CD14-positive monocyte (primary cell): ENCODE results near the gene TGFB2. TPM values are rescaled to one million over a fixed set of nuclear protein-coding genes. Genes with fewer than 3 reads are reported as not detected.

Source experiments
- DNase-seq, 3 donors: peaks; one replicate each; pipeline ENCODE4 v3.0.0-alpha.2; 2011 to 2022
- H2AFZ ChIP-seq: 2 replicates; pipeline ENCODE4 v1.6.0; 2012; ENCODE audit warnings: mild to moderate bottlenecking, low read depth, low read length, inconsistent platforms; ENCODE audit not compliant: insufficient read depth, poor library complexity, severe bottlenecking
- H3K27ac ChIP-seq, 2 donors: 1 replicate in 1 of 2; 2 replicates in 1 of 2; pipeline ENCODE4 v1.5.1; 2012 to 2013; ENCODE audit warnings: low read length in 2 of 2, control low read depth in 1 of 2, inconsistent platforms in 1 of 2, low read depth in 1 of 2, mild to moderate bottlenecking in 1 of 2
- H3K27me3 ChIP-seq, 2 donors: one replicate each; pipeline versions ENCODE4 v1.6.0 to v1.6.1; 2011 to 2013; ENCODE audit warnings: low read length in 2 of 2; ENCODE audit not compliant: control insufficient read depth in 2 of 2, insufficient read depth in 2 of 2
- H3K36me3 ChIP-seq, 2 donors: replicated peaks in 1 of 2; 1 replicate in 1 of 2; 2 replicates in 1 of 2; pipeline versions ENCODE4 v1.5.1 to v1.6.1; 2012 to 2013; ENCODE audit warnings: low read length in 2 of 2, control low read depth in 1 of 2, inconsistent platforms in 1 of 2, mild to moderate bottlenecking in 1 of 2; ENCODE audit not compliant: insufficient read depth in 2 of 2, control insufficient read depth in 1 of 2
- H3K4me1 ChIP-seq, 2 donors: 1 replicate in 1 of 2; 2 replicates in 1 of 2; pipeline versions ENCODE4 v1.5.1 to v1.6.1; 2012 to 2013; ENCODE audit warnings: low read length in 2 of 2, control low read depth in 1 of 2, inconsistent platforms in 1 of 2, mild to moderate bottlenecking in 1 of 2, moderate library complexity in 1 of 2; ENCODE audit not compliant: insufficient read depth in 2 of 2, control insufficient read depth in 1 of 2
- H3K4me2 ChIP-seq: replicated peaks from 2 replicates; pipeline ENCODE3; 2012; ENCODE audit warnings: low read length, moderate library complexity, mild to moderate bottlenecking; ENCODE audit not compliant: poor library complexity, severe bottlenecking; ENCODE audit errors: extremely low read depth
- H3K4me3 ChIP-seq, 3 experiments: fragments of 200-600 bp in 1 of 3; sonication (generic) in 1 of 3; replicated peaks in 1 of 3; 1 replicate in 2 of 3; 2 replicates in 1 of 3; pipeline ENCODE4 v1.5.1; 2011 to 2013; ENCODE audit warnings: low read length in 3 of 3, mild to moderate bottlenecking in 3 of 3, control low read depth in 2 of 3, low read depth in 2 of 3, inconsistent platforms in 1 of 3, moderate library complexity in 1 of 3
- H3K79me2 ChIP-seq: 2 replicates; pipeline ENCODE4 v1.6.0; 2012; ENCODE audit warnings: mild to moderate bottlenecking, control low read depth, inconsistent platforms, low read length, moderate library complexity; ENCODE audit not compliant: insufficient read depth
- H3K9ac ChIP-seq: 2 replicates; pipeline ENCODE4 v1.6.0; 2017; ENCODE audit warnings: low read length, mild to moderate bottlenecking; ENCODE audit not compliant: insufficient read depth, poor library complexity, severe bottlenecking
- H3K9me3 ChIP-seq, 2 donors: replicated peaks in 1 of 2; 1 replicate in 1 of 2; 2 replicates in 1 of 2; pipeline versions ENCODE4 v1.5.1 to v1.6.1; 2012 to 2013; ENCODE audit warnings: low read length in 2 of 2, control low read depth in 1 of 2; ENCODE audit not compliant: control insufficient read depth in 1 of 2, insufficient read depth in 1 of 2
- H4K20me1 ChIP-seq: 2 replicates; pipeline ENCODE4 v1.6.0; 2012; ENCODE audit warnings: mild to moderate bottlenecking, low read length, control low read depth, moderate library complexity; ENCODE audit not compliant: insufficient read depth
- H3K27ac Mint-ChIP-seq, 7 donors: one replicate each; pipeline ENCODE4 v1.8.0; 2020; ENCODE audit warnings: mild to moderate bottlenecking in 7 of 7, mixed read lengths in 7 of 7, moderate library complexity in 6 of 7, inconsistent platforms in 2 of 7
- H3K27me3 Mint-ChIP-seq, 3 donors: one replicate each; pipeline ENCODE4 v1.8.0; 2021 to 2022; ENCODE audit warnings: low read depth in 3 of 3, mild to moderate bottlenecking in 3 of 3, mixed read lengths in 3 of 3, moderate library complexity in 3 of 3, inconsistent platforms in 1 of 3
- H3K36me3 Mint-ChIP-seq, 2 donors: one replicate each; pipeline ENCODE4 v1.8.0; 2020; ENCODE audit warnings: mixed read lengths in 2 of 2, inconsistent platforms in 1 of 2, mild to moderate bottlenecking in 1 of 2
- H3K4me1 Mint-ChIP-seq: one replicate; pipeline ENCODE4 v1.8.0; 2020; ENCODE audit warnings: mild to moderate bottlenecking, mixed read lengths
- H3K4me3 Mint-ChIP-seq, 2 donors: one replicate each; pipeline ENCODE4 v1.8.0; 2020; ENCODE audit warnings: mild to moderate bottlenecking in 2 of 2, mixed read lengths in 2 of 2, moderate library complexity in 1 of 2
- H3K9me3 Mint-ChIP-seq, 7 donors: one replicate each; pipeline ENCODE4 v1.8.0; 2020 to 2022; ENCODE audit warnings: mixed read lengths in 7 of 7, mild to moderate bottlenecking in 6 of 7, moderate library complexity in 6 of 7, inconsistent platforms in 2 of 7
- CTCF ChIP-seq: fragments of 200-600 bp; IDR thresholded peaks from one replicate; pipeline ENCODE4 v1.8.0; 2022; ENCODE audit warnings: antibody characterized with exemption, mild to moderate bottlenecking
- WGBS: methylation state at CpG from one replicate; pipeline ENCODE4 v1.1.5; 2013; ENCODE audit warnings: missing lambda C conversion rate; ENCODE audit not compliant: insufficient coverage; 5-methylcytosine and 5-hydroxymethylcytosine counted together
- intact Hi-C, 2 donors: fragments of 100-400 bp; cut with micrococcal nuclease; formaldehyde crosslinking; loops; one replicate each; pipeline versions ENCODE4 v1.15.0 to v1.15.1; 2023
- polyA plus RNA-seq, 3 donors: library from polyadenylated mRNA; depleted of rRNA in 1 of 3; unstranded in 2 of 3; stranded (reverse) in 1 of 3; fragments of 300-500 nt in 2 of 3; fragments of >200 nt in 1 of 3; fragmentation: Illumina TruSeq in 2 of 3; gene quantifications; 1 replicate in 2 of 3; 2 replicates in 1 of 3; pipeline ENCODE4 v1.2.3, GENCODE V29; 2012 to 2021

TGFB2 gene
- polyA plus RNA-seq, 3 donors = 0.01 TPM; not detected in 2

GRCh38 chr1:218303176-218303879 lies 41.8 kb upstream of the TGFB2 start:
- Histone ChIP-seq H3K4me2 (no peak overlapping the region), H4K20me1 (no peaks in the 10 kb centered on the region), H3K4me1 (no peaks in the 10 kb centered on the region), H3K79me2 (no peaks in the 10 kb centered on the region), H2AFZ (no peak overlapping the region), H3K36me3 (peaks cover 10 to 31% of the 10 kb centered on the region in 2 donors), H3K27ac (no peak overlapping the region), H3K9ac (no peak overlapping the region), H3K9me3 (no peaks in the 10 kb centered on the region), H3K4me3 (no peak overlapping the region), H3K27me3 (no peaks in the 10 kb centered on the region)
- Mint-ChIP-seq H3K27ac (no peak overlapping the region), H3K36me3 (peaks cover 27 to 29% of the 10 kb centered on the region in 2 donors), H3K4me1 (no peaks in the 10 kb centered on the region), H3K9me3 (no peaks in the 10 kb centered on the region), H3K27me3 (no peaks in the 10 kb centered on the region), H3K4me3 (no peak overlapping the region)
- intact Hi-C loops = no loop called here
- no peak for DNase-seq
- TF ChIP-seq CTCF = no peak

- Mint-ChIP-seq H3K4me3 (no peak overlapping the region), H3K27ac (peak overlapping the region in 2 of 7 donors; percentile 42 to 74), H3K4me1 (no peaks in the 10 kb centered on the region), H3K27me3 (no peaks in the 10 kb centered on the region), H3K36me3 (peaks cover 33 to 37% of the 10 kb centered on the region in 2 donors), H3K9me3 (no peaks in the 10 kb centered on the region)
- 17% methylated on average over 4 of the region's 8 CpGs for WGBS
- no peaks in the 10 kb centered on the region for H3K9me3 ChIP-seq
- H3K27ac ChIP-seq = no peak overlapping the region
- no peaks in the 10 kb centered on the region for H3K4me1 ChIP-seq
- no peak for TF ChIP-seq CTCF
- no peak overlapping the region for H3K4me3 ChIP-seq
- no peak overlapping the region for H2AFZ ChIP-seq
- peaks cover 16 to 42% of the 10 kb centered on the region in 2 donors for H3K36me3 ChIP-seq
- H3K79me2 ChIP-seq = no peaks in the 10 kb centered on the region
- H3K9ac ChIP-seq = no peak overlapping the region
- DNase-seq = no peak
- no peaks in the 10 kb centered on the region for H4K20me1 ChIP-seq
- H3K4me2 ChIP-seq = no peak overlapping the region
- no peaks in the 10 kb centered on the region for H3K27me3 ChIP-seq
- intact Hi-C loops = no loop called here
Measured at GRCh38 chr1:218304281-218305039, 40.7 kb upstream of the TGFB2 start.
